GM18499 (cell line): ENCODE measurements around the gene WNK1.
"Not testable (repeated sequence)": the region's sequence is repeated elsewhere in the genome, so short reads cannot be mapped to it uniquely, and the experiment has no call there.

ENCODE experiments used
- ATAC-seq: cut with Tn5 transposase; IDR thresholded peaks from one replicate; pipeline ENCODE4 v1.9.1; 2021; ENCODE audit warnings: moderate number of reproducible peaks; ENCODE audit not compliant: insufficient read depth, unreplicated experiment

The WNK1 gene

DNA sequence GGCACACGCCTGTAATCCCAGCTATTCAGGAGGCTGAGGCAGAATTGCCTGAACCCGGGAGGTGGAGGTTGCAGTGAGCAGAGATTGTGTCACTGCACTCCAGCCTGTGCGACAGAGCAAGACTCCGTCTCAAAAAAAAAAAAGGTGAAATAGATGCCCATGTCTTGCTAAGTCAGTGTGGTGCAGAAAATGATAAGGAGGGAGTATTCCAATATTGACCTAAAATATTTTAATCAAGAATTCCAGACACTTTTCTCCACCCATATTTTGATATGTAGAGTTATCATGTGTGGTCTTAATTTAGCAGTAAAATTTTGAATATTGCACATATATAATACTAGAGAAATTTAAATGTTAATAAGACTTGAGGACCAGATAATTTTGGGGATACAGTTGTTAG lies 57.7 kb downstream of the WNK1 start:
- ATAC-seq: no peak

- ATAC-seq: no peak
These were observed 58.5 kb downstream of the WNK1 start for GRCh38 chr12:810671-811415.

DNA sequence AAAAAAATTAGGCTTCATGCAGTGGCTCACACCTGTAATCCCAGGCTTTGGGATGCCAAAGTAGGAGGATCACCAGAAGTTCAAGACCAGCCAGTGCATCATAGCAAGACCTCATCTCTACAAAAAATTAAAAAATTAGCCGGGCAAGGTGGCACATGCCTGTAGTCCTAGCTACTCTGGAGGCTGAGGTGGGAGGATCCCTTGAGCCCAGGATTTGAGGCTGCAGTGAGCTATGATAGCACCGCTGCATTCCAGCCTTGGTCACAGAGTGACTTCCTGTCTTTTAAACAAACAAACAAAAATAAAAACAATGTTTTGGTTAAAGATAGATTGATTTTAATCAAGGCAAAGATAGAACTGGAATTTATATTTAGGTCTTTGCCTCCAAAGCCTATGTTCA lies 60.6 kb downstream of the WNK1 start:
- no peak for ATAC-seq

DNA sequence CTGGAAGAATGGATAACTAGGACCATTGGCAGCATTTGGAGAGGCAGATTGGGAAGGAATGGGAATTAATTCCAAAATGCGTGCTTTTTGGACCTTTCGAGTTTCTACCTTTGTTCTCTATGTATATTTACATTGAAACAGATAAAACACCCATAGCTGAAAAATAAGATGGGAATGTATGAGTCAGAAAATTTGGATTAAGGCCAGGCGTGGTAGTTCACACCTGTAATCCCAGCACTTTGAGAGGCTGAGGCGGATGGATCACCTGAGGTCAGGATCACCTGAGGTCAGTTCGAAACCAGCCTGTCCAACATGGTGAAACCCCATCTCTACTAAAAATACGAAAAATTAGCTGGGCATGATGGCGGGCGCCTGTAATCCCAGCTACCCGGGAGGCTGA lies 65.1 kb downstream of the WNK1 start:
- ATAC-seq: not testable (repeated sequence)

GRCh38 chr12:817941-818600 lies 65.7 kb downstream of the WNK1 start:
- no peak for ATAC-seq

GRCh38 chr12:818733-819132 lies 66.4 kb downstream of the WNK1 start:
- no peak for ATAC-seq

GRCh38 chr12:820336-820735 lies 68.0 kb downstream of the WNK1 start:
- ATAC-seq: no peak

DNA sequence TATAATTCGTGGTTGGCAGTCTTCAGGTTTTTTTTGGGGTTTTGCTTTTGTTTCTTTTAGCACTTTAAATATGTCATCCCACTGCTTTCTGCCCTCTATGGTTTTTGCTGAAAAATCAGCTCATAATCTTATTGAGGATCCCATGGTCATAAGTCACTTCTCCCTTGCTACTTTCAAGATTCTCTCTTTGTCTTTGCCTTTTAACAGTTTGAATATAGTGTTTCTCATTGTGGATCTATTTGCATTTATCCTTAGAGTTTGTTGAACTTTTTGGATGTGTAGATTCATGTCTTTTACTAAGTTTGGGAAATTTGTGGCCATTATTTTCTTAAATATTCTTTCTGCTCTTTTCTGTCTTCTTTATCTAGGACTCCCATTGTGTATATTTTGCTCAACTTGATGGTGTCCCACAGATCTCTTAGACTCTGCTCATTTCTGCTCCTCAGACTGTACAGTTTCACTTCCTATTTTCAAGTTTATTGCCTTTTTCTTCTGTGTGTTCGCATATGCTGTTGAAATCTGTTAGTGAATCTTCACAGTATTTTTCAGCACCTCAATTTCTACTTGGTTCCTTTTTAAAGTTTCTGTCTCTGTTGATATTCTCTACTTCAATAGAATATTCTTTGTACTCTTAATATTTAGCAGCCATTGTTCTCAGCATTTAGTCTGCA lies 70.8 kb downstream of the WNK1 start:
- ATAC-seq: peak; percentile 90

DNA sequence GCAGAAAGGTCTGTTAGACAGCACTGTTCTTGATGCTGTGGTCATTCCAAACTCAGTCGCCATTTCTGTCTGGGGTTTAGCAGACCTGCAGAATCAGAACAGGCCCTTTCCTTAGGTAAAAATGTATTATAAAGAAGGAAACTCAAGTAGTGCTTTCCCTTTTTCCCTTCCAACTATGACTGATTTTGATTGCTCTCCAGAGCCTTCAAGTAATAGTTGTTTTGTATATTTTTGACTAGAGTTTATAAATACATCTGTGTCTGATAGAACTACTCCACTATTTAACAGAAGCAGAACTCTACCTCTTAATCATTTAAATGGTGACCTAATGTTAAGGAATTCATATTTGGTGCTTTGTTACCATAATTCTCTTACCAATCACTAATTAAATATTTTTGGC lies 74.0 kb downstream of the WNK1 start:
- ATAC-seq: no peak

GRCh38 chr12:828726-829395 lies 76.5 kb downstream of the WNK1 start:
- ATAC-seq: no peak

DNA sequence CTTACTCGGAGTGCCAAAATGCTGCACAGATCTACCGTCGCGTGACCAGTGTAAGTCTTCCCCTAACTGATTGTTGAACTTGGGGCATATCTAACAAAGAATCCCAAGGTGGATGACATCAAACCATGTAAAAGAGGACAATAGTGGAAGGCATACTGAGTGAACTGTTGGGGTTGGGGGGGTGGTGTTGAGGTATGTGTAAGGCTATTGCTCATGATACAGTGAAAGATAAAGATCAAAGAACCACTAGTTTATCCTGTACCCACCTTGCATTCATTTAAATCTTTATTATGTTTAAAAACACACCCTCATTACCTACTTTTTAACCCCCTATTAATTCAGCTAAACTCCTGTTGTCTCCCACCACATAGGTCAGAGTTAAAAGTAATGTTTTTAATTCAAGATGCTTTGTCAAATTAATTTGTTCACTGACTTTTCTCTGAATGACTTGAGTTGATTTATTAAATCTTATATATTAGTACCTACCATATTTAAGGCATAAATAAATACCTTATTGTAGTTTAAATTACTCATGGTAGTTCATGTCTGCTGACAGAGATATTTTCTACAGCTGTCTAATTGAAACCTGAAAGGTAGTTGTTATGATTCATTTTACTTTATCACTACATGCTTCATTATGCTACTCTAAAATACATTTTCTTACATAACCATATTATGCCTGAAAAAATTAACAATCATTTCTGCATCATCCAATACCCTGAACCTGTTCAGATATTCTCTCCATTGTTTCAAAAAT lies 77.9 kb downstream of the WNK1 start:
- no peak for ATAC-seq

DNA sequence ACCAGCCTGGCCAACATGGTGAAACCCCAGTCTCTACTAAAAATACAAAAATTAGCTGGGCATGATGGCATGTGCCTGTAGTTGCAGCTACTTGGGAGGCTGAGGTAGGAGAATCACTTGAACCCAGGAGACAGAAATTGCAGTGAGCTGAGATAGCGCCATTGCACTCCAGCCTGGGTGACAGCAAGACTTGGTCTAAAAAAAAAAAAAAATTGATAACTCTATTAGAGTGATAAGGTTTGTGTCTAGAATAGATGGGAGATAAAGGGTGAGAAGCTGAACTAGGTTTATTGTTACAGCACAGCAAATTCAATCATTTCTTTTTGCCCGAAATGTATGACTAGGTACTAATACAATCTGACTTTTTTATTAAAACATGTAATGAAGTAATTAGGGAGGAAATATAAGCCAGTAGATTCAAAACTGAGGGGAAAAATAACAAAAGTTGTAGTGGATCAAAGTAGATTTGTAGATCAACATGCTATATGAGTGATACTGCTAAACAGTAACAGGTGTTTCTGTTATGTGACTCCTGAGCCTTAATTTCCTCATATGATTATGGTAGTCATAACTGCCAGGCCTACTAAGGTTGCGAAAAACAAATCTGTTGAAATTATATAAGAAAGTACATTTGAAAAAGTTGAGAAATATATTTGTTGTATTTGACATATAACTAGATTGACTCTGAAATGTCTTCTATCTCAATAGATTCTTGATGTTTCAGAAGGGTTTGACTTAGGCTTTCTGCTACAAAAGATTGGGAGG lies 83.6 kb downstream of the WNK1 start:
- ATAC-seq: no peak

- ATAC-seq: no peak
These were observed 84.6 kb downstream of the WNK1 start for GRCh38 chr12:836952-837351.

GRCh38 chr12:837548-837947 lies 85.2 kb downstream of the WNK1 start:
- no peak for ATAC-seq

GRCh38 chr12:843609-844008 lies 91.2 kb downstream of the WNK1 start:
- ATAC-seq: no peak

DNA sequence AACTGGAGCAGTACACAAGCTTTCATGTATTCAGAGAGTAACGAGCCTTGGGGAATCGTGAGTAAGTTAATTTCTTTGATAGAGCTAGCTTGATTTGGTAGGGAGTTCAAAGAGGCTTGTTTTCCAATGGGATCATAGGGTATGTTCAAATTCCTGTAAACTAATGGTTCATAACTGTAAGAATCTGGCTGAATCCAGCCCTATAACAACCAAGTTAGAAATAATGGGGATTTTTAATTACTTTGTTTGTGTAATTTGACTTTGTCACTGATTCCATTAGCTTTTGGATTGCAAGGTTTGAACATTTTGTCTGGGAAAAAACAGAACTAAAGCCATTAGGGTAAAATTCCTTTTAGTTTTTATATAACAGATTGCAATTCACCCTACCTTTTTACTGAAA lies 94.0 kb downstream of the WNK1 start:
- ATAC-seq: no peak

GRCh38 chr12:848173-848865 lies 95.9 kb downstream of the WNK1 start:
- ATAC-seq: no peak

DNA sequence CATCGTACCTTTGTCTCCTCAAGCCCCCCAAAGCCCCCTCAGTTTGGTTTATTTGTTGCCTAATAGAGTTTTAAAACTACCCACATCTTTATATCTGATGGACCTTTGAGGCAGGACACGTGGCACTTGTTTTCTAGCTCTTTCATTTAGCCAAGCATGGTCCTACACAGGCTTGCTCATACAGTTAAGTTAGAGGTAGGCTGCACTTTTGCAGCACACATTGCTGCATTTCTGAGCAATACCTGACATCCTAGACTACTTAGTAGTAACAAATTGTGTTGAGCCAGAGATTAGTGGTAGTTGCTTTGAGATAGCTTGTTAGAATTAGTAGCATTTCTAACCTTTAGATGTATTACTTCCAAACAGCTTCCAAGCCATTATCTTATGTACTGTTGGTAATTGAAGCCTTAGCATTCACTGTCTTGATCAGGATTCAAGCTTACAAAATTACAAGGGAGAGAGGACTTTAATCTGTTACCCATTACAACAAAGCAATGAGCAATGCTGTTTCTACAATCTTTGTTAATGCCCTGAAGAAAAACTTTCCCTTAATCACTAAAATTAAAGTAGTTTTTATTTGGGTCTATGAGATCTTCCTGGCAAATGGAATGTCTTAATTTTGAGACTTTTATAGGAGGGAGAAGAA lies 96.6 kb downstream of the WNK1 start:
- no peak for ATAC-seq
